GM12878 (cell line): ENCODE data around the gene TUBAL3. TPM values are rescaled to one million over a fixed set of nuclear protein-coding genes. Genes with fewer than 3 reads are reported as not detected.

Experiments
- ATAC-seq: fragments of 200-7000 bp; cut with Tn5 transposase; 3 replicates; pipeline ENCODE4 v1.9.1; 2020; ENCODE audit warnings: mild to moderate bottlenecking, moderate library complexity
- BruUV-seq: library from RNA; stranded (reverse); fragments of 400-500 nt; replicated peaks from 2 replicates; lab custom pipeline; 2021; lab: Mats Ljungman, UMichigan
- CTCF ChIA-PET: fragments of 300-600 bp; sonication (Branson Sonifier 250); formaldehyde crosslinking; extraction: SDS; loops from one replicate; lab custom pipeline; 2021; ENCODE audit warnings: inconsistent platforms; lab: Yijun Ruan, JAX
- POLR2A ChIA-PET: fragments of 350-600 bp; formaldehyde crosslinking; extraction: SDS; loops from one replicate; lab custom pipeline; 2021; ENCODE audit warnings: inconsistent platforms; lab: Charles Lee
- RAD21 ChIA-PET: fragments of 300-600 bp; sonication (Branson Sonifier 250); formaldehyde crosslinking; loops from one replicate; lab custom pipeline; 2023; ENCODE audit warnings: antibody characterized with exemption; ENCODE audit not compliant: unreplicated experiment; lab: Charles Lee
- SMC1A ChIA-PET: fragments of 300-600 bp; sonication (Branson Sonifier 250); formaldehyde crosslinking; loops from one replicate; lab custom pipeline; 2023; ENCODE audit not compliant: unreplicated experiment, uncharacterized antibody; lab: Charles Lee
- DNase-seq: peaks from one replicate; pipeline ENCODE4 v3.0.0-alpha.2; 2011; ENCODE audit warnings: low read depth, low spot score
- FAIRE-seq: peaks from 3 replicates; lab custom pipeline; 2011; peaks lifted over from hg19 to GRCh38; lab: Jason Lieb, UNC
- H2AFZ ChIP-seq: 2 replicates; pipeline ENCODE4 v1.6.0; 2011; ENCODE audit warnings: low read depth, low read length, control low read depth; ENCODE audit not compliant: control insufficient read depth
- H3K27ac ChIP-seq: 2 replicates; pipeline ENCODE4 v1.5.1; 2011; ENCODE audit warnings: control low read depth; ENCODE audit not compliant: control insufficient read depth, insufficient read depth
- H3K27me3 ChIP-seq, 2 experiments: replicated peaks in 1 of 2; 2 replicates each; pipeline versions ENCODE4 v1.6.0 to v1.6.1; 2011; ENCODE audit warnings: low read length in 1 of 2; ENCODE audit not compliant: control insufficient read depth in 2 of 2, insufficient read depth in 2 of 2
- H3K36me3 ChIP-seq, 2 experiments: 2 replicates each; pipeline ENCODE4 v1.5.1; 2011; ENCODE audit warnings: low read length in 1 of 2; ENCODE audit not compliant: control insufficient read depth in 2 of 2, insufficient read depth in 2 of 2
- H3K4me1 ChIP-seq: 2 replicates; pipeline ENCODE4 v1.6.1; 2011; ENCODE audit warnings: mild to moderate bottlenecking, low read length, moderate library complexity, mixed read lengths; ENCODE audit not compliant: control insufficient read depth, insufficient read depth
- H3K4me2 ChIP-seq: 2 replicates; pipeline ENCODE4 v1.6.0; 2011; ENCODE audit warnings: control low read depth; ENCODE audit not compliant: control insufficient read depth, insufficient read depth
- H3K4me3 ChIP-seq: fragments of 200-600 bp; sonication (generic); 2 replicates; pipeline ENCODE4 v1.5.1; 2016
- H3K79me2 ChIP-seq: 2 replicates; pipeline ENCODE4 v1.6.0; 2011; ENCODE audit warnings: low read length; ENCODE audit not compliant: control insufficient read depth, insufficient read depth
- H3K9ac ChIP-seq: 2 replicates; pipeline ENCODE4 v1.8.0; 2011; ENCODE audit warnings: low read length, control low read depth, mixed read lengths; ENCODE audit not compliant: control insufficient read depth, insufficient read depth
- H3K9me3 ChIP-seq: replicated peaks from 3 replicates; pipeline ENCODE4 v1.5.1; 2011; ENCODE audit warnings: mild to moderate bottlenecking, low read length; ENCODE audit not compliant: control insufficient read depth, insufficient read depth
- H4K20me1 ChIP-seq: 2 replicates; pipeline ENCODE4 v1.6.0; 2011; ENCODE audit not compliant: control insufficient read depth, insufficient read depth
- CBFB ChIP-seq: IDR thresholded peaks from 2 replicates; pipeline ENCODE4 v1.6.1; 2016; ENCODE audit warnings: antibody characterized with exemption, low read depth
- CBX3 ChIP-seq: fragments of 200-600 bp; sonication (generic); IDR thresholded peaks from 2 replicates; pipeline ENCODE4 v1.6.1; 2016; ENCODE audit warnings: low read depth, borderline replicate concordance
- CEBPB ChIP-seq, 2 experiments: fragments of 150-350 bp in 1 of 2; IDR thresholded peaks; 2 replicates each; pipeline ENCODE4 v1.6.1; 2012 to 2014; ENCODE audit warnings: low read depth in 2 of 2, low read length in 2 of 2, borderline replicate concordance in 1 of 2, inconsistent platforms in 1 of 2
- CHD1 ChIP-seq: IDR thresholded peaks from 2 replicates; pipeline ENCODE4 v1.6.1; 2012; ENCODE audit warnings: low read depth, low read length, improper control_type of control experiment
- CHD2 ChIP-seq: IDR thresholded peaks from 2 replicates; pipeline ENCODE4 v1.6.1; 2011; ENCODE audit warnings: low read depth, low read length, improper control_type of control experiment, borderline replicate concordance
- CREM ChIP-seq: IDR thresholded peaks from 2 replicates; pipeline ENCODE4 v1.6.1; 2014; ENCODE audit warnings: antibody characterized with exemption, low read depth
- GABPA ChIP-seq: IDR thresholded peaks from 2 replicates; pipeline ENCODE4 v1.6.1; 2014; ENCODE audit warnings: antibody characterized with exemption, low read depth, mild to moderate bottlenecking, inconsistent platforms
- KDM1A ChIP-seq: fragments of 200-600 bp; sonication (generic); IDR thresholded peaks from 2 replicates; pipeline ENCODE4 v1.6.1; 2016; ENCODE audit warnings: borderline replicate concordance
- MEF2B ChIP-seq: fragments of 450-650 bp; IDR thresholded peaks from 2 replicates; pipeline ENCODE4 v1.6.1; 2018; ENCODE audit warnings: mild to moderate bottlenecking, moderate library complexity; ENCODE audit not compliant: partially characterized antibody, poor library complexity, severe bottlenecking
- NR2C1 ChIP-seq: fragments of 450-650 bp; IDR thresholded peaks from 2 replicates; pipeline ENCODE4 v1.6.1; 2017; ENCODE audit warnings: antibody characterized with exemption, mild to moderate bottlenecking, moderate library complexity
- POLR2AphosphoS5 ChIP-seq: IDR thresholded peaks from 2 replicates; pipeline ENCODE4 v1.6.1; 2011; ENCODE audit warnings: mild to moderate bottlenecking, low read length, inconsistent platforms
- RUNX3 ChIP-seq: IDR thresholded peaks from 2 replicates; pipeline ENCODE4 v1.6.1; 2012; ENCODE audit warnings: low read length, inconsistent platforms
- TBL1XR1 ChIP-seq: IDR thresholded peaks from 2 replicates; pipeline ENCODE4 v1.6.1; 2012; ENCODE audit warnings: low read depth, low read length, improper control_type of control experiment
- ZBED1 ChIP-seq: IDR thresholded peaks from 2 replicates; pipeline ENCODE4 v1.6.1; 2016; ENCODE audit warnings: borderline replicate concordance
- ZSCAN29 ChIP-seq: fragments of 450-650 bp; IDR thresholded peaks from 2 replicates; pipeline ENCODE4 v1.6.1; 2017; ENCODE audit warnings: mild to moderate bottlenecking, moderate library complexity
- WGBS: methylation state at CpG from one replicate; pipeline ENCODE4 v1.1.6; 2016; ENCODE audit warnings: low lambda C conversion rate; ENCODE audit not compliant: insufficient replicate concordance, insufficient coverage; ENCODE audit errors: missing lambda C conversion rate; 5-methylcytosine and 5-hydroxymethylcytosine counted together
- in situ Hi-C: fragments of 300-500 bp; cut with MboI; formaldehyde crosslinking; loops from 9 replicates; pipeline ENCODE4 v1.14.3; 2018; ENCODE audit warnings: mixed read lengths
- intact Hi-C: fragments of 100-400 bp; cut with micrococcal nuclease; formaldehyde crosslinking; loops from one replicate; pipeline ENCODE4 v1.14.2; 2022; ENCODE audit not compliant: unreplicated experiment
- polyA plus RNA-seq, 11 experiments: library from polyadenylated mRNA; depleted of rRNA in 4 of 11; unstranded in 6 of 11; stranded (reverse) in 5 of 11; fragments of >200 nt; fragmentation: Nextera tagmentation in 4 of 11; fragmentation: Illumina TruSeq in 1 of 11; extraction: Ambion mirVana in 4 of 11; extraction: Trizol in 1 of 11; gene quantifications; 1 replicate in 1 of 11; 2 replicates in 10 of 11; pipeline versions ENCODE4 v1.2.1 to v1.2.3, GENCODE V29; 2011 to 2016; ENCODE audit warnings: inconsistent platforms in 2 of 11, missing spikeins in 2 of 11, low read depth in 1 of 11
- total RNA-seq, 4 experiments: library from RNA; depleted of rRNA in 3 of 4; stranded (reverse); fragments of >200 nt in 3 of 4; fragmentation: Illumina TruSeq in 1 of 4; extraction: Trizol in 1 of 4; gene quantifications; 2 replicates each; pipeline versions ENCODE4 v1.2.1 to v1.2.3, GENCODE V29; 2013 to 2021
- TF ChIP-seq, protein P1 (sequence below): IDR thresholded peaks from 2 replicates; pipeline ENCODE4 v1.6.1; 2012; ENCODE audit warnings: low read depth, low read length, improper control_type of control experiment
- TF ChIP-seq, protein P2 (sequence below): fragments of 450-650 bp; IDR thresholded peaks from 2 replicates; pipeline ENCODE4 v1.6.1; 2018; ENCODE audit warnings: borderline replicate concordance, mild to moderate bottlenecking; ENCODE audit not compliant: partially characterized antibody
- TF ChIP-seq, protein P3 (sequence below): fragments of 450-650 bp; IDR thresholded peaks from 2 replicates; pipeline ENCODE4 v1.6.1; 2016; ENCODE audit warnings: mild to moderate bottlenecking
- TF ChIP-seq, protein P4 (sequence below): IDR thresholded peaks from 2 replicates; pipeline ENCODE4 v1.6.1; 2011; ENCODE audit warnings: borderline replicate concordance, low read depth, mild to moderate bottlenecking, moderate library complexity, mixed read lengths, low read length; ENCODE audit not compliant: insufficient read depth; ENCODE audit errors: extremely low read length

TUBAL3 gene
- total and polyA plus RNA-seq, 10 of the 15 experiments (the other 5 are each of a cell fraction or from before 2014, with no cell fraction given) = 0.03 to 0.06 TPM; not detected in 8

DNA sequence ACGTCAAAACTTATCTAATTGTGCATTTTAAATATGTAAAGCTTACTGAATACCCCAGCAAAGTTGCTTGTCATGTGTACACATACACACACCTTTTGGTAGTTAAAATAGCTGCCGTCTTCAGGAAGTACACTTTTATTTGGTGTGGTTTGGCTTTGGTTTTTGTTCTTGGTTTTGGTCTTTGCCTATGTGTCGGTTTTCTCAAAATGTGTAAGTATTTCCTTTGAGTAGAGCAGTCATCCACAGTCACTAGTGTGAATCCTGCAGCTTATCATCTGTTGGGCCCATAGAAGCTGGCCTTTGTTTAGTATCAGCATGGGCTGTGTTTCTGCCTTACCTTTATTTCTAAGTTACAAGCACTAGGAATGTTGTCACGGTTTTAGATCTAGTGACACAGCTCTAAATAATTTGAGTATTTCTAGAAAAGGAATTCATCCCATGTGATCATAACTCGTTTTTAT, 43.0 kb upstream of the TUBAL3 start:
- Histone ChIP-seq H3K79me2 (no peaks in the 10 kb centered on the region; the same call in 1 of the 2 replicates), H3K27me3 (no peaks in the 10 kb centered on the region), H3K4me2 (peak overlapping the region; percentile 62), H3K9ac (no peak overlapping the region), H3K9me3 (no peaks in the 10 kb centered on the region), H2AFZ (no peak overlapping the region), H3K4me3 (peak overlapping the region; percentile 32; the same call in 1 of the 2 replicates), H3K36me3 (peaks cover 0 to 3% of the 10 kb centered on the region in 2 experiments; a peak in 2 of 4 replicates), H4K20me1 (no peaks in the 10 kb centered on the region), H3K4me1 (peaks cover 38% of the 10 kb centered on the region), H3K27ac (no peak overlapping the region)
- ChIA-PET RAD21 (interaction anchor here (0.7 to 11.0 kb wide), 3 partner anchors 135 to 633 kb away, joined by 3 to 136 read pairs (median 3); no protein-coding TSS in a partner anchor), CTCF (interaction anchor here (2.3 to 18.0 kb wide), 3 partner anchors 13 to 178 kb away, joined by 8 to 535 read pairs (median 17); no protein-coding TSS in a partner anchor), SMC1A (interaction anchor here (0.7 to 2.2 kb wide), 7 partner anchors 134 to 1600 kb away, joined by 3 to 21 read pairs (median 4); no protein-coding TSS in a partner anchor), POLR2A (no interaction called here)
- in situ Hi-C loops = no loop called here
- intact Hi-C loops = loop anchor here (1.0 to 10.0 kb wide), 2 partner anchors 138 to 417 kb away; no protein-coding TSS in a partner anchor
- WGBS = under 1% methylated on average over 5 of the region's 5 CpGs
- ATAC-seq (peak; percentile 80), DNase-seq (peak; percentile 67), FAIRE-seq (peak; percentile 94)
- BruUV-seq = no TSS peak
- TF ChIP-seq CBFB (peak; percentile 69), RUNX3 (peak; percentile 99), CHD2 (no peak), TBL1XR1 (0 out of 2 replicates have a peak, but pooled peaks have one; percentile 26), ZSCAN29 (no peak), CREM (peak; percentile 77), CBX3 (no peak), KDM1A (no peak), NR2C1 (no peak), GABPA (0 out of 2 replicates have a peak, but pooled peaks have one; percentile 50), POLR2AphosphoS5 (no peak), ZBED1 (peak; percentile 79; the same call in 1 of the 2 replicates), MEF2B (no peak), CHD1 (no peak), CEBPB (IDR thresholded peaks at IDR 0.05; ENCODE audit: borderline replicate concordance in 1 of 2, low read depth in 2 of 2, low read length in 2 of 2) (peak in 1 of 2 experiments; percentile 38; a peak in 1 of 4 replicates)
- TF ChIP-seq, protein P1, sequence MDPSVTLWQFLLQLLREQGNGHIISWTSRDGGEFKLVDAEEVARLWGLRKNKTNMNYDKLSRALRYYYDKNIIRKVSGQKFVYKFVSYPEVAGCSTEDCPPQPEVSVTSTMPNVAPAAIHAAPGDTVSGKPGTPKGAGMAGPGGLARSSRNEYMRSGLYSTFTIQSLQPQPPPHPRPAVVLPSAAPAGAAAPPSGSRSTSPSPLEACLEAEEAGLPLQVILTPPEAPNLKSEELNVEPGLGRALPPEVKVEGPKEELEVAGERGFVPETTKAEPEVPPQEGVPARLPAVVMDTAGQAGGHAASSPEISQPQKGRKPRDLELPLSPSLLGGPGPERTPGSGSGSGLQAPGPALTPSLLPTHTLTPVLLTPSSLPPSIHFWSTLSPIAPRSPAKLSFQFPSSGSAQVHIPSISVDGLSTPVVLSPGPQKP = no peak
- TF ChIP-seq, protein P2, sequence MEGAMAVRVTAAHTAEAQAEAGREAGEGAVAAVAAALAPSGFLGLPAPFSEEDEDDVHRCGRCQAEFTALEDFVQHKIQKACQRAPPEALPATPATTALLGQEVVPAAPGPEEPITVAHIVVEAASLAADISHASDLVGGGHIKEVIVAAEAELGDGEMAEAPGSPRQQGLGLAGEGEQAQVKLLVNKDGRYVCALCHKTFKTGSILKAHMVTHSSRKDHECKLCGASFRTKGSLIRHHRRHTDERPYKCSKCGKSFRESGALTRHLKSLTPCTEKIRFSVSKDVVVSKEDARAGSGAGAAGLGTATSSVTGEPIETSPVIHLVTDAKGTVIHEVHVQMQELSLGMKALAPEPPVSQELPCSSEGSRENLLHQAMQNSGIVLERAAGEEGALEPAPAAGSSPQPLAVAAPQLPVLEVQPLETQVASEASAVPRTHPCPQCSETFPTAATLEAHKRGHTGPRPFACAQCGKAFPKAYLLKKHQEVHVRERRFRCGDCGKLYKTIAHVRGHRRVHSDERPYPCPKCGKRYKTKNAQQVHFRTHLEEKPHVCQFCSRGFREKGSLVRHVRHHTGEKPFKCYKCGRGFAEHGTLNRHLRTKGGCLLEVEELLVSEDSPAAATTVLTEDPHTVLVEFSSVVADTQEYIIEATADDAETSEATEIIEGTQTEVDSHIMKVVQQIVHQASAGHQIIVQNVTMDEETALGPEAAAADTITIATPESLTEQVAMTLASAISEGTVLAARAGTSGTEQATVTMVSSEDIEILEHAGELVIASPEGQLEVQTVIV = no peak
- TF ChIP-seq, protein P3, sequence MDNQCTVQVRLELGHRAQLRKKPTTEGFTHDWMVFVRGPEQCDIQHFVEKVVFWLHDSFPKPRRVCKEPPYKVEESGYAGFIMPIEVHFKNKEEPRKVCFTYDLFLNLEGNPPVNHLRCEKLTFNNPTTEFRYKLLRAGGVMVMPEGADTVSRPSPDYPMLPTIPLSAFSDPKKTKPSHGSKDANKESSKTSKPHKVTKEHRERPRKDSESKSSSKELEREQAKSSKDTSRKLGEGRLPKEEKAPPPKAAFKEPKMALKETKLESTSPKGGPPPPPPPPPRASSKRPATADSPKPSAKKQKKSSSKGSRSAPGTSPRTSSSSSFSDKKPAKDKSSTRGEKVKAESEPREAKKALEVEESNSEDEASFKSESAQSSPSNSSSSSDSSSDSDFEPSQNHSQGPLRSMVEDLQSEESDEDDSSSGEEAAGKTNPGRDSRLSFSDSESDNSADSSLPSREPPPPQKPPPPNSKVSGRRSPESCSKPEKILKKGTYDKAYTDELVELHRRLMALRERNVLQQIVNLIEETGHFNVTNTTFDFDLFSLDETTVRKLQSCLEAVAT = 0 out of 2 replicates have a peak, but pooled peaks have one; percentile 26
- TF ChIP-seq, protein P4, sequence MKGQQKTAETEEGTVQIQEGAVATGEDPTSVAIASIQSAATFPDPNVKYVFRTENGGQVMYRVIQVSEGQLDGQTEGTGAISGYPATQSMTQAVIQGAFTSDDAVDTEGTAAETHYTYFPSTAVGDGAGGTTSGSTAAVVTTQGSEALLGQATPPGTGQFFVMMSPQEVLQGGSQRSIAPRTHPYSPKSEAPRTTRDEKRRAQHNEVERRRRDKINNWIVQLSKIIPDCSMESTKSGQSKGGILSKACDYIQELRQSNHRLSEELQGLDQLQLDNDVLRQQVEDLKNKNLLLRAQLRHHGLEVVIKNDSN = no peak
